Endodermal cell (in vitro differentiated cells): ENCODE data around the gene BNIPL. TPM values are rescaled to one million over a fixed set of nuclear protein-coding genes. Genes with fewer than 3 reads are reported as not detected.

Experiments used
- DNase-seq: peaks from one replicate; pipeline ENCODE4 v3.0.0-alpha.2; 2017
- H3K27ac ChIP-seq: 2 replicates; pipeline ENCODE4 v1.5.1; 2013; ENCODE audit warnings: mild to moderate bottlenecking, low read depth, low read length, moderate library complexity
- H3K27me3 ChIP-seq: 2 replicates; pipeline ENCODE4 v1.6.1; 2013; ENCODE audit warnings: mild to moderate bottlenecking, low read length, moderate library complexity; ENCODE audit not compliant: insufficient read depth, control insufficient read depth, poor library complexity, severe bottlenecking
- H3K36me3 ChIP-seq: 2 replicates; pipeline ENCODE4 v1.7.0; 2013; ENCODE audit warnings: mild to moderate bottlenecking, low read length, moderate library complexity; ENCODE audit not compliant: control insufficient read depth, insufficient read depth
- H3K4me1 ChIP-seq: one replicate; pipeline ENCODE4 v1.7.0; 2013; ENCODE audit warnings: low read length; ENCODE audit not compliant: control insufficient read depth, insufficient read depth
- H3K4me3 ChIP-seq: 2 replicates; pipeline ENCODE4 v1.5.1; 2013; ENCODE audit warnings: mild to moderate bottlenecking, low read length, moderate library complexity
- H3K9ac ChIP-seq: 2 replicates; pipeline ENCODE4 v1.6.1; 2013; ENCODE audit warnings: mild to moderate bottlenecking, low read length, moderate library complexity; ENCODE audit not compliant: poor library complexity, severe bottlenecking; ENCODE audit errors: extremely low read depth
- H3K9me3 ChIP-seq: 2 replicates; pipeline ENCODE4 v1.6.1; 2013; ENCODE audit warnings: mild to moderate bottlenecking, low read length, moderate library complexity; ENCODE audit not compliant: control insufficient read depth
- H3K27ac Mint-ChIP-seq: 2 replicates; pipeline ENCODE4 v1.8.0; 2020; ENCODE audit warnings: mixed read lengths
- H3K27me3 Mint-ChIP-seq: 2 replicates; pipeline ENCODE4 v1.8.0; 2021; ENCODE audit warnings: mild to moderate bottlenecking, mixed read lengths; ENCODE audit not compliant: insufficient read depth
- H3K36me3 Mint-ChIP-seq: 2 replicates; pipeline ENCODE4 v1.8.0; 2020; ENCODE audit warnings: low read depth, mixed read lengths
- H3K4me1 Mint-ChIP-seq: 2 replicates; pipeline ENCODE4 v1.8.0; 2020; ENCODE audit warnings: mixed read lengths
- H3K4me3 Mint-ChIP-seq: 2 replicates; pipeline ENCODE4 v1.8.0; 2020; ENCODE audit warnings: mild to moderate bottlenecking, moderate library complexity, mixed read lengths
- H3K9me3 Mint-ChIP-seq: 2 replicates; pipeline ENCODE4 v1.8.0; 2020; ENCODE audit warnings: mild to moderate bottlenecking, mixed read lengths
- CTCF ChIP-seq: fragments of 200-600 bp; sonication (generic); conservative IDR thresholded peaks from 2 replicates; pipeline ENCODE4 v1.5.0; 2021; ENCODE audit warnings: antibody characterized with exemption, mild to moderate bottlenecking
- WGBS, 2 experiments: methylation state at CpG; one replicate each; pipeline versions ENCODE4 v1.1.5 to v1.1.7; 2013; ENCODE audit warnings: missing lambda C conversion rate in 2 of 2, mixed read lengths in 1 of 2; ENCODE audit not compliant: insufficient coverage in 1 of 2, insufficient read length in 1 of 2; 5-methylcytosine and 5-hydroxymethylcytosine counted together
- long read RNA-seq, 4 experiments: library from polyadenylated mRNA in 2 of 4; library from RNA in 1 of 4; library from capped mRNA in 1 of 4; stranded (forward) in 3 of 4; unstranded in 1 of 4; transcript quantifications; one replicate each; pipeline ENCODE4 v2.0.0, GENCODE V29; 2020 to 2021; ENCODE audit warnings: inconsistent platforms in 1 of 4
- polyA plus RNA-seq, 2 experiments: library from polyadenylated mRNA; stranded (reverse); fragments of 50-300 nt; gene quantifications; one replicate each; pipeline ENCODE4 v1.2.3, GENCODE V29; 2013
- total RNA-seq, 2 donors: library from RNA; stranded (reverse); fragmentation: NEBNext Ultra II Directional in 1 of 2; extraction: Animal tissue kit (Norgen Biotek cat#: 25700) in 1 of 2; gene quantifications; 2 replicates in 1 of 2; 3 replicates in 1 of 2; pipeline ENCODE4 v1.2.1, GENCODE V29; 2021

Gene BNIPL
- total RNA-seq, result 1 to 10 TPM; 1.6 to 2.9 TPM
- 0.46 TPM for polyA plus RNA-seq (2013, experiment 1 of 2)
- polyA plus RNA-seq (2013, experiment 2 of 2), result 0.87 TPM
- long read RNA-seq, experiment 1, result 0 reads
- long read RNA-seq, experiment 2, result 0 reads
- long read RNA-seq, experiment 3, result 0 reads
- long read RNA-seq, experiment 4, result 0 reads

GRCh38 chr1:151036356-151036755 is at the start of gene BNIPL:
BNIPL (plus strand) TSS chr1:151036586; CDS start chr1:151036726, 140 bp downstream.
- H3K27me3 ChIP-seq, result no peaks in the 10 kb centered on the region
- H3K36me3 ChIP-seq, result peaks cover 7% of the 10 kb centered on the region
- Mint-ChIP-seq H3K4me1 (peaks cover 4% of the 10 kb centered on the region), H3K9me3 (no peaks in the 10 kb centered on the region), H3K4me3 (no peak within 1 kb of the TSS), H3K27ac (no peak within 1 kb of the TSS), H3K27me3 (no peaks in the 10 kb centered on the region), H3K36me3 (peaks cover 26% of the 10 kb centered on the region)
- no peaks in the 10 kb centered on the region for H3K4me1 ChIP-seq
- DNase-seq, result no peak
- H3K9ac ChIP-seq, result no peak within 1 kb of the TSS
- no peak within 1 kb of the TSS for H3K4me3 ChIP-seq
- H3K9me3 ChIP-seq, result no peaks in the 10 kb centered on the region
- H3K27ac ChIP-seq, result no peak within 1 kb of the TSS
- TF ChIP-seq CTCF, result no peak
- WGBS, 2 experiments, result 0% methylated on average over 1 of the region's 2 CpGs; no CpG with 5 or more reads in 1 of the 2 experiments

GRCh38 chr1:150987924-150988323 is 48.5 kb upstream of the BNIPL start:
- 80 to 90% methylated on average over 2 to 7 of the region's 7 CpGs for WGBS, 2 experiments
- H3K27ac ChIP-seq, result no peak overlapping the region
- H3K4me3 Mint-ChIP-seq, result no peak overlapping the region

GRCh38 chr1:150992626-150993025 is 43.8 kb upstream of the BNIPL start:
- Histone ChIP-seq H3K4me3 (no peak overlapping the region), H3K9ac (no peak overlapping the region), H3K27ac (no peak overlapping the region), H3K9me3 (no peaks in the 10 kb centered on the region), H3K4me1 (peaks cover 2% of the 10 kb centered on the region), H3K36me3 (no peaks in the 10 kb centered on the region), H3K27me3 (no peaks in the 10 kb centered on the region)
- Mint-ChIP-seq H3K4me1 (peaks cover 6% of the 10 kb centered on the region), H3K27ac (no peak overlapping the region), H3K9me3 (no peaks in the 10 kb centered on the region), H3K36me3 (no peaks in the 10 kb centered on the region), H3K4me3 (no peak overlapping the region), H3K27me3 (no peaks in the 10 kb centered on the region)
- TF ChIP-seq CTCF, result no peak
- WGBS, 2 experiments, result 90 to 100% methylated on average over 3 to 4 of the region's 4 CpGs
- DNase-seq, result no peak

More at GRCh38 chr1:150987924-150988323, 48.5 kb upstream of the BNIPL start:
- Histone ChIP-seq H3K9ac (no peak overlapping the region), H3K4me1 (no peaks in the 10 kb centered on the region), H3K27me3 (no peaks in the 10 kb centered on the region), H3K4me3 (no peak overlapping the region), H3K9me3 (no peaks in the 10 kb centered on the region), H3K36me3 (no peaks in the 10 kb centered on the region)
- Mint-ChIP-seq H3K27me3 (no peaks in the 10 kb centered on the region), H3K36me3 (no peaks in the 10 kb centered on the region), H3K27ac (no peak overlapping the region), H3K9me3 (no peaks in the 10 kb centered on the region), H3K4me1 (peaks cover 7% of the 10 kb centered on the region)
- no peak for DNase-seq
- no peak for TF ChIP-seq CTCF
